Colonic mucosa (tissue), 4 donors: ENCODE data around the gene CNIH4. TPM values are rescaled to one million over a fixed set of nuclear protein-coding genes. Genes with fewer than 3 reads are reported as not detected.
"Not testable (repeated sequence)": the region's sequence is repeated elsewhere in the genome, so short reads cannot be mapped to it uniquely, and the experiment has no call there.

Source experiments
- DNase-seq: peaks from one replicate; pipeline ENCODE4 v3.0.0-alpha.2; 2020
- H3K27ac ChIP-seq: fragments of 200-600 bp; one replicate; pipeline ENCODE4 v1.8.0; 2021
- H3K27me3 ChIP-seq: fragments of 200-600 bp; one replicate; pipeline ENCODE4 v1.8.0; 2021
- H3K36me3 ChIP-seq: fragments of 200-600 bp; one replicate; pipeline ENCODE4 v1.8.0; 2021
- H3K4me1 ChIP-seq: fragments of 200-600 bp; one replicate; pipeline ENCODE4 v1.8.0; 2021; ENCODE audit warnings: mild to moderate bottlenecking
- H3K4me3 ChIP-seq: fragments of 200-600 bp; one replicate; pipeline ENCODE4 v1.8.0; 2021
- H3K9ac ChIP-seq, 2 donors: one replicate each; pipeline ENCODE4 v1.7.0; 2013; ENCODE audit warnings: control low read depth in 2 of 2, low read depth in 2 of 2, low read length in 2 of 2
- H3K9me3 ChIP-seq: fragments of 200-600 bp; one replicate; pipeline ENCODE4 v1.8.0; 2021
- CTCF ChIP-seq: fragments of 200-600 bp; IDR thresholded peaks from one replicate; pipeline ENCODE4 v1.8.0; 2022; ENCODE audit warnings: antibody characterized with exemption, mild to moderate bottlenecking
- intact Hi-C: fragments of 100-400 bp; cut with DNase I; formaldehyde crosslinking; loops from one replicate; pipeline ENCODE4 v1.14.1; 2022
- total RNA-seq, 2 donors: library from RNA; stranded (reverse); fragmentation: NEBNext Ultra II Directional in 1 of 2; extraction: Animal tissue kit (Norgen Biotek cat#: 25700) in 1 of 2; gene quantifications; one replicate each; pipeline ENCODE4 v1.2.1, GENCODE V29; 2021
- donor health status: healthy.
- donor health status: DM: no; HTN: no; CAD: no.
- donor health status: DM: no; HTN: no; CAD: no.

Gene CNIH4
- 10 to 100 TPM; 53.0 to 80.6 TPM for total RNA-seq

- intact Hi-C loops = loop anchor here (5.0 kb wide), 1 partner anchor 75 kb away; the partner anchor contains the start of gene WDR26
- H3K27ac ChIP-seq = peak within 1 kb of the TSS; percentile 93
- no peak for TF ChIP-seq CTCF
- no peaks in the 10 kb centered on the region for H3K27me3 ChIP-seq
- peak; percentile 95 for DNase-seq
- no peaks in the 10 kb centered on the region for H3K36me3 ChIP-seq
- H3K9me3 ChIP-seq = no peaks in the 10 kb centered on the region
- peak within 1 kb of the TSS; percentile 84 to 87 for H3K9ac ChIP-seq
- peaks cover 10% of the 10 kb centered on the region for H3K4me1 ChIP-seq
- H3K4me3 ChIP-seq = peak within 1 kb of the TSS; percentile 87
These were observed at the start of gene CNIH4 for GRCh38 chr1:224356685-224357625. CNIH4 (plus strand) TSS chr1:224356879; CDS start chr1:224356925, 46 bp downstream.

GRCh38 chr1:224308064-224308463 is 48.6 kb upstream of the CNIH4 start:
- intact Hi-C loops = loop anchor here (10.0 kb wide), 1 partner anchor 63 kb away; no protein-coding TSS in a partner anchor
- no peak for TF ChIP-seq CTCF
- H3K4me3 ChIP-seq = no peak overlapping the region
- H3K27me3 ChIP-seq = no peaks in the 10 kb centered on the region
- no peaks in the 10 kb centered on the region for H3K4me1 ChIP-seq
- no peak overlapping the region for H3K9ac ChIP-seq
- H3K27ac ChIP-seq = no peak overlapping the region
- H3K9me3 ChIP-seq = no peaks in the 10 kb centered on the region
- DNase-seq = no peak
- peaks cover 11% of the 10 kb centered on the region for H3K36me3 ChIP-seq

- intact Hi-C loops, H3K4me3 ChIP-seq, H3K9me3 ChIP-seq, H3K27me3 ChIP-seq, H3K36me3 ChIP-seq, H3K4me1 ChIP-seq, H3K27ac ChIP-seq, H3K9ac ChIP-seq, DNase-seq: not testable (repeated sequence)
These were observed 45.2 kb upstream of the CNIH4 start for GRCh38 chr1:224311503-224311902.

GRCh38 chr1:224312025-224312424 is 44.7 kb upstream of the CNIH4 start:
- TF ChIP-seq CTCF = no peak
- Histone ChIP-seq H3K4me3 (no peak overlapping the region), H3K36me3 (peaks cover 10% of the 10 kb centered on the region), H3K4me1 (no peaks in the 10 kb centered on the region), H3K27ac (no peak overlapping the region), H3K9me3 (no peaks in the 10 kb centered on the region), H3K9ac (no peak overlapping the region), H3K27me3 (no peaks in the 10 kb centered on the region)
- intact Hi-C loops = no loop called here
- DNase-seq = no peak

- no peaks in the 10 kb centered on the region for H3K36me3 ChIP-seq
- no peaks in the 10 kb centered on the region for H3K9me3 ChIP-seq
- H3K27ac ChIP-seq = peak overlapping the region; percentile 61
- intact Hi-C loops = no loop called here
- no peak overlapping the region for H3K4me3 ChIP-seq
- no peak for TF ChIP-seq CTCF
- no peaks in the 10 kb centered on the region for H3K4me1 ChIP-seq
- H3K27me3 ChIP-seq = no peaks in the 10 kb centered on the region
- no peak overlapping the region for H3K9ac ChIP-seq
- DNase-seq = no peak
These were observed 39.2 kb upstream of the CNIH4 start for GRCh38 chr1:224317383-224318045.
